HUDEP-2 (cell line): ENCODE measurements around the gene KIAA0930.

ENCODE experiments used
- DNase-seq, 76 experiments: peaks; one replicate each; lab custom pipeline; 2025; ENCODE audit not compliant: unreplicated experiment in 76 of 76; lab: John Stamatoyannopoulos, UW

Gene KIAA0930

DNA sequence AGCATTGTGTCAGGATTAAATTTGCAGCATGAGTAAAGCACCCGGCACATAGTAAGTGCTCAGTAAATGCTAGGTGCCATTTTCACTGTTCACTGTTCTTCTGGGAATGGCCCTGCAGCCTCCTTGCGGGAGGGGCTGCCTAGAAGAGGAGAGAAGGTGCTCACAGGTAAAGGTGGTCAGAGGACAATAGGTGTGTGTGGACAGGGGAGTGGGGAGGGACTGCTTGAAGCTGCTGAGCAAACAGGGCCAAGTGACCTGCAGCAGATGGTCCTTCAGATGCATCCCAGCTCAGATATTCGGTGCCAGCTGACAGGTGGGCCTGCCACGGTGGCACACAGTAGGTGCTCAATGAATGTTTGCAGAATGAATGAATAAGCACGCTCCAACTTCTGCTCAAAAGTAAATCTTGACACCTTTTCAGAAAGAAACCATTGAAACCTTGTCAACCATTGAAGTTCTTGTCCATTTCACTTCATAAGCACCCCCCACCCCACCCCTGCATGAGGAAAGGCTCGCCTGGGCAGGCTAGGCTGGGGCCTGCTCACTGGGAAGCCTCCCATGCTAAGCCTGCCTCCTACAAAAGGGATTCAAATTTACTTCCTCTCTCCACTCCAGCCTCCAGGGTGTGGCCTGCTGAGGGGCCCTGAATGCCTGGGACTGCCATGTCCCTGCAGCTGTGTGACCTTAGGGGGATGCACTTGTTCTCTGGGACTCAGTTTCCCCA is 1.6 kb downstream of the KIAA0930 start:
- peak in 11 of 76 experiments; percentile 8 to 29 (median 13) for DNase-seq

GRCh38 chr22:45238076-45238956 is 2.4 kb downstream of the KIAA0930 start:
- peak in 73 of 76 experiments; percentile 21 to 87 (median 66) for DNase-seq

DNA sequence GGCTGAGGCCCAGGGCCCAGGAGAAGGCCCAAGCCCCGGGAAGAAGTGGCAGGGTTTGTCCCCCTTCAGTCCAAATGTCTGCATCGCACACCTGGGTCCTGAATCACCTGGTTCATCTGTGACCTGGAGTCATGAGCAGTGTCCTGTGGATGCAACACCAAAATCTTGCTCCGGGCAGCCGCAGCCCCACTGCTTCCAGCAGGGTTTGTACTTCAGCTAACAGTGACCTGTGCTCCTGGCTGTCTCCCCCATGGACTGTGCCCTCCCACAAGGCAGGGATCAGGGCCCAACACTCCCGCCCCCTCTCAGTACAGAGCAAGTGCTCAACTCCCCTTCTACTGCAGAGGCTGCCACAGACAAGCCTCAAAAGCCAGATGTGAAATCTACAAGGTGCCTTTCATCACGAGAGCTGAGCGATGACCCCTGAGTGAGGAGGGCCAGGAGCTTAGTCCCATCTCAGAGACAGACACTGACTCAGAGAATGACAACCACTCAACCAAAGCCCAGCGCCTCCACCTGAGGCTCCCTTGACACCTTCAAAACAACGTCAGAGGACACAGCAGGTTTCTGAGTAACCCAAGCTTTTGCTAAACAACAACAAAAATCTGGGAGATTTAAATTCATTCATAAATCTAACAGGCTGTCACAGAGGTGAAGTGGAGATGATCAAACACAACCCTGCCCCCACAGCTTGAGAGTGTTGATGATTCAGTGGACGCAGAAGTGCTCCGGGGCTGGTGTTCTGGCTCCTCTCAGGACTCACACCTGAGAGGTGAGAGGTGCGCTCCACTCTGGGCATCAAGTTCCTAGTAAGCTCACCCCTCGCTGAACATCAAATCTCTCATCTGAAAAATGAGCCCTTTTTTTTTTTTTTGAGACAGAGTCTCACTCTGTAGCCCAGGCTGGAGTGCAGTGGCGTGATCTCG is 3.4 kb downstream of the KIAA0930 start:
- no peak for DNase-seq

DNA sequence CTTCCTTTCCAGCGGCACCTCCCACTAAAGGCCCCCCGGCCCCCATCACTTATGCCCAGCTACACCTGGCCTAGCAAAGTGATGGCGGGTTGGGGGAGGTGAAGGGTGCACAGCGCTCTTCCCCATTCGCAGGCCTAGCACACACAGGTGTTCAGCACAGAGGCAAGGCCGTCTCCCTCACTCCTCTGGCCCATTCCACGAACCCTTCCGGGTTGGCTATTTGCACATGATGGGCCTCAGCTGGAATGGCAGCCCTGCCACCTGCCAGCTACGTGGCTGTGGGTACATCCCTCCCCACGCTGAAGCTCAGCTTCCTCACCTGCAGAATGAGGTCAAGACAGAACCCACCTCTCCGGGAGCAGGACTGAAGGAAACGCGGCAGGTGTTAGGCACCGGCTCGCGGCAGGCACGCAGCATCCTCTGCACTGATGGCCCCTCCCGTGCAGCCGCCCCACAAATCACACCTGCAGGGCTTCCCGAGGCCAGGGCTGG is 4.8 kb downstream of the KIAA0930 start:
- DNase-seq, result no peak

GRCh38 chr22:45235101-45235777 is 5.5 kb downstream of the KIAA0930 start:
- DNase-seq, result no peak

DNA sequence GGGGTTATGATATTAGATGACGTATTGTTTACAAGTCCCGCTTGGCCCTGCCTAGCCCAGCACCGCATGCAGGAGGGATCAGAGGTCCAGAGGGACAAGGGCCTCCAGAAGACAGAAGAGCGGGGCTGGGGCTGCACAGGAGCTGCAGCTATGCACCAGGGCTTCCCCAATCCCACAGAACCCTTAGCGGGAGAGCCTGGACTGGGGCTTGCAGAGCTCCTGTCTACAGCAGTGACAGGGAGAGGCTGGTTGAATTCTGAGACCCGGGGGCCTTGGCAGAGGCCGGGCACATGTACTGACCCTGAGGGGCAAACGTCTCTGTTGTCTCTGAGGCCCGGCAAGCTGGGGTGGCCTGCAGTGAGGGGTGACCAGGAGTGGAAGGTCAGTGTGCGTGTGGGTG is 6.9 kb downstream of the KIAA0930 start:
- DNase-seq, result no peak

GRCh38 chr22:45233386-45233785 is 7.3 kb downstream of the KIAA0930 start:
- DNase-seq, result no peak

DNA sequence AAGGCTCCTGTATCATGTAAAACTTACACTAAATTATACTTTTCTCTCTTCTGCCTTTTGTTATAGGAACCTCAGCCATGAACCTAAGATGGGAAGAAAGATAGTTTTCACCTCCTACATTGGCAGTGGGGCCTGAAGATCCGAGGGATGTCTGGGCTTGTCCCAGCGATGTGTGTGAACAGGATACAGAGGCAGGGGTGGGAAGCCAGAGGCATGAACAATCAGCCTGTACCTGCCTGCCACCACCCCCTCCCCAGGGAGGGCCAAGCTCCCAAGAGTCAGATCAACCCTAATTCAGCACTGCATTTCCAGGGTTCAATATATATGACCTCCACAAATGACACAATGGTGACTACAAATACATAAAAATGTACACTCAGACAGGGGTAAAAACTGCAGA is 9.4 kb downstream of the KIAA0930 start:
- no peak for DNase-seq

DNA sequence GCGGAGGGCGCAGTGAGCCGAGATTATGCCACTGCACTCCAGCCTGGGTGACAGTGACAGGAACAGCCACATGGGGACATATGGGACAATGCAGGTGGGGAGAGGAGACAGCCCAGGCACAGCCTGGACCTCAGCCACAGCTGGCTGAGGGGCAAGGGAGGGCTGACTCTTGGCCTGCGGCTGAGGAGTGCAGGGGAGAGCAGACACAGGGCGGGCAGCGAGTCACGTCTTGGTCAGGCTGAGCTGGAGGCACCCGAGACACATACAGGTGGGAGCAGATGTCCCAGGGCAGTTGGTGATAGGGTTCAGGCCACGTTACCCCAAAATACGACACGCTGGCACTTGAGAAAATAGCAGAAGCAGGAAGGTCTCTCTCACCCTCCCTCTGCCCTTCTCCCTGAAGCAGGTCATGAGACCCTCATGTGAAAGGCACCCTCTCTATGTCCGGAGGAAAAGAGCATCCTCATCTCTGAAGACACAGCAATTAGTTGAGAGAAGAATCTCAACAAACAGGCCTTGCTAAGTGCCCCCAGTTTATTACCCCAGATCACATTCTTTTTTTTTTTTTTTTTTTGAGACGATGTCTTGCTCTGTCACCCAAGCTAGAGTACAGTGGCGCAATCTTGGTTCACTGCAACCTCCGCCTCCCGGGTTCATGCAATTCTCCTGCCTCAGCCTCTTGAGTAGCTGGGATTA is 10.5 kb downstream of the KIAA0930 start:
- DNase-seq, result no peak

- no peak for DNase-seq
Observed at GRCh38 chr22:45229181-45229580, 11.5 kb downstream of the KIAA0930 start.

DNA sequence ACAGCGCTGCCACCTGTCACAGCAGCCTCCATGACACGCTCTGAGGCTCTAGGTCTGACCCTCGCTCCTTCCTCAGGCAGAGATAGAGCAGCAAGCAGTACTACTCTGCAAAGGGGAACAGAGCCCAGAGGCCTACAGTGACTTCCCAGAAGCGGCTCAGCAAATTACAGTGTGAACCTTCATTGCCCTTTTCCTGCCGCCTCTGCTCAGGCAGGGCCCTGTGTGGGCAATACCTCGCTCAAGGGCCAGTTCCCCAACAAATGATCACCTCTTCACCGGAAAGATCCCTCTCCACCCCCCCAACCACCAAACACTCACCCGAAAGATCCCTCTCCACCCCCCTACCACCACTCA is 12.3 kb downstream of the KIAA0930 start:
- DNase-seq, result no peak

GRCh38 chr22:45227645-45228400 is 12.9 kb downstream of the KIAA0930 start:
- DNase-seq, result no peak

GRCh38 chr22:45226503-45227186 is 14.0 kb downstream of the KIAA0930 start:
- peak in 68 of 76 experiments; percentile 15 to 85 (median 64) for DNase-seq

DNA sequence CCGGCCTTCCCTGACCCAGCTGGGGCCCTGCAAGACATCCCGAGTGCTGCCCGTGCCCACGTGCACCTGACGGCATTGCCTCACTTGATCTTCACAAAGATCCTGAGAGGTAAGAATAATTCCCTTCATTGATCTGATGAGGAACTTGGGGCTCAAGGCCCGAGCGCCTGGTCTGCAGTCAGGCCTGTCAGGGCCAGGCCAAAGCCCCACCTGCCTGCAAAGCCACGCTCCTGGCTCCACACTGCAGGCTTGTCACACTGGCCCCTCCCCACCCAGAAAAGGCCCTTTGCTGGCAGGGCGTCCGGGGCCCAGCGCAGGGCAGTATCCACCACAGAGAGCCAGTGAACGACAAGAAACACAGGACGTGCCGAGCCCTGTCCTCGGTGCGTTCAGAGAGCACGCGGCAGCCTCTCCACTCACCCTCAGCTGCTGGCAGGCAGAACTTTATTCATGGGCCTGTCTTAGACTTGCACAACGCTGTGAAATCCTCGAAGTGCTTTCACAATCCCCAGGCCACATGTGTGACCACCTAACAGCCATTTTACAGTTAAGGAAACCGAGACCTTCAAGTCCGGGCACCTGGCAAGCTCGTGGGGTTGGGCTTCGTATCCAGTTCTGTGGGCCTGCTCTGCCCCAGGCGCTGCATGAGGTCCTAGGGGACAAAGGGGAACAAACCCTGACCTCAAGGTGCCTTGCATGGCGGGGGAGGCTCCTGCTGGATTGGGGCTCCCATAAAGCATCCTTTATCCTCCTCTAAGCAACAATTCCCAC is 14.8 kb downstream of the KIAA0930 start:
- DNase-seq, result no peak

GRCh38 chr22:45224988-45225731 is 15.5 kb downstream of the KIAA0930 start:
- DNase-seq, result no peak

GRCh38 chr22:45224331-45224730 is 16.4 kb downstream of the KIAA0930 start:
- DNase-seq, result no peak
